ENCODE measurements around the gene CCDC195.
"Not testable (repeated sequence)": the region's sequence is repeated elsewhere in the genome, so short reads cannot be mapped to it uniquely, and the experiment has no call there.

Gene CCDC195

GRCh38 chr2:224671731-224672130, 44.4 kb downstream of the CCDC195 start:
- H3K27ac ChIP-seq = no peak overlapping the region
- TF ChIP-seq ZFX (IDR thresholded peaks at IDR 0.05) (no peak), CTCF (conservative IDR thresholded peaks at IDR 0.05) (no peak)

GRCh38 chr2:224670203-224670602, 46.0 kb downstream of the CCDC195 start:
- TF ChIP-seq CTCF (conservative IDR thresholded peaks at IDR 0.05) (no peak), ZFX (IDR thresholded peaks at IDR 0.05) (no peak)
- H3K27ac ChIP-seq = no peak overlapping the region

- H3K27ac ChIP-seq = no peak overlapping the region
- no peak for TF ChIP-seq ZFX (IDR thresholded peaks at IDR 0.05)
- no peak for TF ChIP-seq CTCF (conservative IDR thresholded peaks at IDR 0.05)
Observed at GRCh38 chr2:224669449-224669848, 46.7 kb downstream of the CCDC195 start.

- TF ChIP-seq CTCF (conservative IDR thresholded peaks at IDR 0.05) (no peak), ZFX (IDR thresholded peaks at IDR 0.05) (no peak)
- H3K27ac ChIP-seq = no peak overlapping the region
Observed at GRCh38 chr2:224668123-224668909, 47.8 kb downstream of the CCDC195 start.

- no peak overlapping the region for H3K27ac ChIP-seq
- TF ChIP-seq ZFX (IDR thresholded peaks at IDR 0.05) (no peak), CTCF (conservative IDR thresholded peaks at IDR 0.05) (no peak)
Observed at GRCh38 chr2:224666951-224667553, 49.1 kb downstream of the CCDC195 start.

GRCh38 chr2:224663322-224663721, 52.8 kb downstream of the CCDC195 start:
- H3K27ac ChIP-seq = not testable (repeated sequence)

GRCh38 chr2:224661708-224662107, 54.5 kb downstream of the CCDC195 start:
- H3K27ac ChIP-seq = not testable (repeated sequence)

- TF ChIP-seq ZFX (IDR thresholded peaks at IDR 0.05) (no peak), CTCF (conservative IDR thresholded peaks at IDR 0.05) (no peak)
- H3K27ac ChIP-seq = no peak overlapping the region
Observed at GRCh38 chr2:224659714-224660113, 56.5 kb downstream of the CCDC195 start.

Data from C4-2B (cell line).